GM10266 (cell line): ENCODE results near the gene CDH23.

Experiments used
- DNase-seq: peaks from one replicate; pipeline ENCODE4 v3.0.0; 2012; ENCODE audit errors: extremely low spot score
- TF ChIP-seq, protein P1 (sequence below): IDR thresholded peaks from 2 replicates; pipeline ENCODE4 v1.5.1; 2012; ENCODE audit warnings: mild to moderate bottlenecking, low read depth; ENCODE audit not compliant: control insufficient read depth, insufficient read depth; ENCODE audit errors: missing control alignments

The CDH23 gene

GRCh38 chr10:71433768-71434744 is 37.3 kb downstream of the CDH23 start:
- TF ChIP-seq, protein P1, sequence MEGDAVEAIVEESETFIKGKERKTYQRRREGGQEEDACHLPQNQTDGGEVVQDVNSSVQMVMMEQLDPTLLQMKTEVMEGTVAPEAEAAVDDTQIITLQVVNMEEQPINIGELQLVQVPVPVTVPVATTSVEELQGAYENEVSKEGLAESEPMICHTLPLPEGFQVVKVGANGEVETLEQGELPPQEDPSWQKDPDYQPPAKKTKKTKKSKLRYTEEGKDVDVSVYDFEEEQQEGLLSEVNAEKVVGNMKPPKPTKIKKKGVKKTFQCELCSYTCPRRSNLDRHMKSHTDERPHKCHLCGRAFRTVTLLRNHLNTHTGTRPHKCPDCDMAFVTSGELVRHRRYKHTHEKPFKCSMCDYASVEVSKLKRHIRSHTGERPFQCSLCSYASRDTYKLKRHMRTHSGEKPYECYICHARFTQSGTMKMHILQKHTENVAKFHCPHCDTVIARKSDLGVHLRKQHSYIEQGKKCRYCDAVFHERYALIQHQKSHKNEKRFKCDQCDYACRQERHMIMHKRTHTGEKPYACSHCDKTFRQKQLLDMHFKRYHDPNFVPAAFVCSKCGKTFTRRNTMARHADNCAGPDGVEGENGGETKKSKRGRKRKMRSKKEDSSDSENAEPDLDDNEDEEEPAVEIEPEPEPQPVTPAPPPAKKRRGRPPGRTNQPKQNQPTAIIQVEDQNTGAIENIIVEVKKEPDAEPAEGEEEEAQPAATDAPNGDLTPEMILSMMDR = no peak

GRCh38 chr10:71434760-71435394 is 38.2 kb downstream of the CDH23 start:
- DNase-seq = no peak
- TF ChIP-seq, protein P1 = no peak

More at GRCh38 chr10:71433768-71434744, 37.3 kb downstream of the CDH23 start:
- DNase-seq = no peak

GRCh38 chr10:71435571-71436267 is 39.0 kb downstream of the CDH23 start:
- TF ChIP-seq, protein P1 = no peak
- DNase-seq = no peak

DNA sequence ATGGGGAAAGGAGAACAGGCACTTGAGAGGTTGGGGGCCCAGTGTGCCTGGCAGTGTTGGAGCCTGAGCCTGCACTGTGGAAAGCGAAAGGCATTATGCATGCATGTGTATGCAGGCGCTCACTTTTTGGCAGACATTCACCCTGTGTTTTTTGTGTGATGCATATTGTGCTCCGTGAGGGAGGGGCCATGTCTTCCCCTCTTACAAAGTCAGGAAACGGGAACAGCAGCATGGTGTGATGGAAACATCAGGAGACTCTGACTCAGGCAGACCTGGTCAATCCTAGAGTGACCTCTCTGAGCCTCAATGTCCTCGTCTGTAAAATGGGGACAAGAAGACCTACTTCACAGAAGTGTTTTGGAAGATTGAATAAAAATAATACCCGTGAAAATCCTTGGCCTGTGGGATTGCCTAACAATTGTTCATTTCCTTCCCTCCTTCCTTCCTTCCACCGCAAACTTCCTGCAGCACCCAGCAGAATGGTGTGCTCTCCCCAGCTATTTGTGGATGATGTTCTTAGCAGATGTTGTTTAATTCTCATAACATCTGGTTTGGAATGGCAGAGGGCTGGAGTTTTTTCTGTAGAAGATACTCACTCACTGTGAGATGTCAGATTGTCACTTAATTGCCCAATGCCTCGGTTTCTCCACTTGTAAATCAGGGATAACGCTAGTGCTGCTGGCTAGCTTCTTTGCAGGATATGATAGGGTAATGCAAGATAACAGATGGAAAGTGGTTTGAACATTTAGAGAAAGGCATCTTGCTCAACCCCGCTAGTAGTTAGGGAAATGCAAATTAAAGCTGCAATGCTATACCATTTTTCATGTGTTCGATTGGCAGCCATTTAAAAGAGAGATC is 39.8 kb downstream of the CDH23 start:
- no peak for DNase-seq
- TF ChIP-seq, protein P1 = no peak

DNA sequence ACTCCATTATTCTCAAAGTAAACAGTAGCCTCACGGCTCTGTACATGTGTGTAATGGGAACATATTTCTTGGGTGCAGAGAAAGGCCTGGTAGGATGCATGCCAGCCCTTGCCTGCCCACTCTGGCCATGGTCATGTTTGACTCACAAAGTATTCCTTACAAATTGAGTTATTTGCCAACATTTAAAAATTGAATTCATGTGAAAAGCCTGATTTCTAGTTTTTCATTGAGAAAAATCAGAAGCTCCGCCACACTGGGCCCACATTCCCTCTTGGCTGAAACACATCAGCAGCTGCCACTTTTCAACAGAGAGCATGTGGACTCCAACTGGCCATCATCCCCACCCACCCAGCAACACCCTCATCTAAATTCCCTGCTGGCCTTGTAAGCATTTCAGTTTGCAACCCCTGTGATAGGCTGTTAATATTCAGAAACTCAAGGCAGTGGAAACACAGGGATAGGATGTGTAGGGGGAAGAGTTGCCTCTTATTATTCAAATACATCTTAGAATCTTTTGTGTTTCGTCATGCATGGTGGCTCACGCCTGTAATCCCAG is 40.9 kb downstream of the CDH23 start:
- TF ChIP-seq, protein P1 = no peak
- DNase-seq = no peak

DNA sequence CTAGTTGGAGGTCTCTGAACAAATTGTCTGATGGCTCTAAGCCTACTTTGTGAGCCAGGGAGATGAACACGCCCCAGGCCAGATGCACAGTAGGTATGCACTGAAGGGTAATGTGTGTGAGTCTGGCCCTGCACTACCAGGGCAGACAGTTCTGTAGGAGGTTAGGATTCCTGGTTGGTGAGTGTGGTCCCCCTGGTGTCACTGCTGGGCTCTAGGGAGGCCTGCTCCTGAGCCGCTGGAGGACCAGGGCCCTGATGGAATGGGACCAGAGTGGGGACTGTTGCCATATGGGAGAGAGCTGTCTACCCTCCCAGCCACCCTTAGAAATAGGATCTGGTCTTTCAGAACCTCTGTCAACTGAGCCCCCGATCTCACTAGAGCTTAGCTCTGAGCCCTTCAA is 42.0 kb downstream of the CDH23 start:
- no peak for DNase-seq
- TF ChIP-seq, protein P1 = no peak
